Right kidney (tissue), 1 donor: Measurements from ENCODE around the gene CCZ1B.
"Not testable (repeated sequence)": the region's sequence is repeated elsewhere in the genome, so short reads cannot be mapped to it uniquely, and the experiment has no call there.

Experiments used
- DNase-seq: peaks from one replicate; pipeline ENCODE4 v3.0.0-alpha.2; 2016

Gene CCZ1B

GRCh38 chr7:6749335-6749734 lies 76.7 kb downstream of the CCZ1B start:
- not testable (repeated sequence) for DNase-seq
